Measurements from ENCODE around the gene PACRG.

Gene PACRG

DNA sequence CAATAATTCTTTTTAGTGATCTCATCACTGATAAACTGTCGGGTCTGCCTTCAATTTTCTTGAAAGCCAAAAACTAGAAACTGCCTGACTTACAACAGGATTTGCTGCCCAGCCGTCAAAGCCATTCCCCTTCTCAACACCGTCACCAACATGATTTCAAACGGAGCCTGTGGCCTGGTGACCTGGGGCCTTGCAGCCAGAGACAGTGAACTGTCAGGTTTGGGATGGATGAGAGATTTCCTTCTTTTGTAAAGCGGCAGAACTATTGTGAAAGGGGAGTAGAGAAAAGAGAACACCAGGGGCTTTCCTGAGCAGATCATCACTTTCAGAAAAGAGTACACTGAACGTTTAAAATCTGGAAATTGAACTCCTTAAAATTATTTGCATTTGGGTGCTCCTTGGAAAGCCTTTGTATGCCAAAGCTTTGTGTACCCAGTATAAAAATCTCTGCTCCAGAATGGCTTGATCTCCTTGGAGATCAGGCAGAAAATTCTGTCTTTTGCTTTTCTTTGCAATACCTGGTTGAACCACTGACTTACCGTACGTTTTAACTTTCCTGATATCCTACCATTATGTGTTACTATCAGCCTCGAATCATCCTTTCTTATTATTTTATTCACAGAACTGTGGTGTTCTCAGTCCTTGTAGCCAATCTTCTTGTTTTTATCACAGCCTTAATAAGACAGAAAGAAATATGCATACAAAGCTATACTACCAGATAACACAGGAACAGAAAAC is 125.2 kb downstream of the PACRG start:
- DNase-seq (ENCODE audit: low read depth): no peak
- no peak overlapping the region for H3K4me3 ChIP-seq (ENCODE audit: low read depth, low read length)
- TF ChIP-seq, protein P1, sequence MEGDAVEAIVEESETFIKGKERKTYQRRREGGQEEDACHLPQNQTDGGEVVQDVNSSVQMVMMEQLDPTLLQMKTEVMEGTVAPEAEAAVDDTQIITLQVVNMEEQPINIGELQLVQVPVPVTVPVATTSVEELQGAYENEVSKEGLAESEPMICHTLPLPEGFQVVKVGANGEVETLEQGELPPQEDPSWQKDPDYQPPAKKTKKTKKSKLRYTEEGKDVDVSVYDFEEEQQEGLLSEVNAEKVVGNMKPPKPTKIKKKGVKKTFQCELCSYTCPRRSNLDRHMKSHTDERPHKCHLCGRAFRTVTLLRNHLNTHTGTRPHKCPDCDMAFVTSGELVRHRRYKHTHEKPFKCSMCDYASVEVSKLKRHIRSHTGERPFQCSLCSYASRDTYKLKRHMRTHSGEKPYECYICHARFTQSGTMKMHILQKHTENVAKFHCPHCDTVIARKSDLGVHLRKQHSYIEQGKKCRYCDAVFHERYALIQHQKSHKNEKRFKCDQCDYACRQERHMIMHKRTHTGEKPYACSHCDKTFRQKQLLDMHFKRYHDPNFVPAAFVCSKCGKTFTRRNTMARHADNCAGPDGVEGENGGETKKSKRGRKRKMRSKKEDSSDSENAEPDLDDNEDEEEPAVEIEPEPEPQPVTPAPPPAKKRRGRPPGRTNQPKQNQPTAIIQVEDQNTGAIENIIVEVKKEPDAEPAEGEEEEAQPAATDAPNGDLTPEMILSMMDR (conservative IDR thresholded peaks at IDR 0.05; ENCODE audit: low read depth, low read length): no peak

DNA sequence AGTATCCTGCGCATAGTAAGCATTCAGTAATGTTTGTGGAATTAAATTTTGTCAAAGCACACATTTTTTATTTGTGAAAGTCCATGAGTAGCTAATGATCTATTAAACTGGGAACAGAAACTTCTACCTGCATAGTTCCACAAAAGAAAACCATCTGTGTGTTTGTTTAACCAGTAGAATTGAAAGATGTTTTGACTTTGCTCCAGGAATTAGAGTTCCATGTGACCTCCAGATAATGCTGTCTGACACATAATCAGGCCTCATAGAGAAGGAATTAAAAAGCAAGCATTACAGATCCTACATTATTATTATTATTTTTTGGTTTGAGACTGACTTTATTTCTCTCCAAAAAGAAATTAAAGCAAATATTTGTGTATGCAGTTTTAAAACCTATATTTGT is 126.5 kb downstream of the PACRG start:
- TF ChIP-seq, protein P1 (conservative IDR thresholded peaks at IDR 0.05; ENCODE audit: low read depth, low read length): no peak
- no peak overlapping the region for H3K4me3 ChIP-seq (ENCODE audit: low read depth, low read length)
- no peak for DNase-seq (ENCODE audit: low read depth)

DNA sequence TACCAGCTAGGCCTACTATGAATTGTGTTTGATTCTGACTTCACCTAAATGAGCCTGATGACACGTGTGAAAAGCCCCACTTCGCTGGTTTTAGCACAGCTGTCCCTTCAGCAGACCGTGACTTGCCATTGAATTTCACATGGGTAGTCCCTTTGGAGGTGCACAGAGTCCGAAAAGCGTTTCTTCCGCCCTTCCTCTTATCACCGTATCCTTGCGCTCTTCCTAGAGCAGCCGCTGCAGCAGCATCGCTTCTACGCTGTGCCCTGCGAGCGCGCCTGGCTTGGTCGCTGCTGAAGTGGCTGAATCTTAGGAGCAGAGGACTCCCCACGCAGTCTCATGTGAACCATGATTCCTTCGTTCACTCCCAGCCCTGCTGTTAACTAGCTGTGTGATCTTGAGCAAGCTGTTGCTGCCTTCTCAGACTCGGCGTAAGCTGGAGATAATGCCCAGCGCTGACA is 127.0 kb downstream of the PACRG start:
- TF ChIP-seq, protein P1 (conservative IDR thresholded peaks at IDR 0.05; ENCODE audit: low read depth, low read length): no peak
- no peak overlapping the region for H3K4me3 ChIP-seq (ENCODE audit: low read depth, low read length)
- DNase-seq (ENCODE audit: low read depth): no peak

DNA sequence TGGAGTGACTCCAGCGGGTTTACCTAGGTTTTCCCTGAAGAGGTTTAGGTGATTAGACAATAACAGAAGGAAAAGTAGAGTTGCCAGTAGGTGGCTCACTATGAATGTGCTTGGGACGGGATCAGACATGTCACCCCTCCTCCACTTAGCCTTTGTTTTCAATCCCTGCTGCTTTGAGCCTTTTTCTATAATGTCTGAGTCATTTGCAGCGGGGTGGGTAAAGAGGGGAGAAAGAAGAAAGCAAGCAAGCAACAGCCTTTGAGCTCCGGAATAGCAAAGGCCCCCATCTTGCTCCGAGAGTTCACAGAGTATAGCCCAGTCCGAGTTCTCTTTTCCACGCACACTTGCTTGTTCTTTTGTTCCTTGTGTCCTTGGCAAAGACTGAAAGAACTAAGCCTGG is 129.1 kb downstream of the PACRG start:
- TF ChIP-seq, protein P1 (conservative IDR thresholded peaks at IDR 0.05; ENCODE audit: low read depth, low read length): peak; percentile 81
- peak; percentile 89 for DNase-seq (ENCODE audit: low read depth)
- peak overlapping the region; percentile 32 for H3K4me3 ChIP-seq (ENCODE audit: low read depth, low read length)

DNA sequence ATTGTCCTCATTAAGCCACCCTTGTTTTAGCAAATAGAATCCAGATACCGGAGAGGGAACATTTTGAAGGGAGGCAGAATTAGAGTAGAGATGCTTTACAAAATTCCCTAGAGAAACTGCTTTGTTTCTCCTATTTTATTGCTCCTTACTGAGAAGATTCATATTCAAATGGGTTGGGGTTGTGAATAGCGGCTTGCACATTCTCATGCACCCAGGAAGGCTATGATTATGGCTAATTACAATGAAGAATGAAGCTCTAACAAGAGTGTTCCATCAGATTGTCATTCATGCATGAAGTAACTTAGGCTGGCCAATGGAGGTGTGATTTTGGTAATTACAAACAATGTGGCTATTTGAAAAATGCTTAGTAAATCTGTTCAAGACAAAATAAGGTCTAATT is 129.6 kb downstream of the PACRG start:
- peak overlapping the region; percentile 32 for H3K4me3 ChIP-seq (ENCODE audit: low read depth, low read length)
- DNase-seq (ENCODE audit: low read depth): no peak
- TF ChIP-seq, protein P1 (conservative IDR thresholded peaks at IDR 0.05; ENCODE audit: low read depth, low read length): no peak

DNA sequence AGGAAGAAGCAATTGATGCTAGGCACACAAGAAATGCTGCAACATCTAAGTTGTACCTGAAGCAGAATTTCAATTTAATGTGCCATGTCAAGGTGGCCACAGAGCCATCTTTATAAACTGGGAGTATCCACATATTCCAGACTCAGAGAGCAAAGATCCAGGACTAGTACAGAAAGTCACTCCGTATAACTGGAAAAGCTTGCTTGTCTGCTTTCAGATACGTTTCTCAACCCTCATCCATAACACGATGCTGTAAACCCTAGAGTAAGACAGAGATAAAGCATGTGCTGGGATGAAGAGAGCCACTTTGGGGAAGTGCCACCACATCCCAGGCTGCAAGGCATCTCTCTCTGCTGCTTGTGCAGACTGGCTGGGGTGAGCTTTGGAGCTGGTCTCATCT is 134.7 kb downstream of the PACRG start:
- H3K4me3 ChIP-seq (ENCODE audit: low read depth, low read length): no peak overlapping the region
- DNase-seq (ENCODE audit: low read depth): no peak
- TF ChIP-seq, protein P1 (conservative IDR thresholded peaks at IDR 0.05; ENCODE audit: low read depth, low read length): no peak

DNA sequence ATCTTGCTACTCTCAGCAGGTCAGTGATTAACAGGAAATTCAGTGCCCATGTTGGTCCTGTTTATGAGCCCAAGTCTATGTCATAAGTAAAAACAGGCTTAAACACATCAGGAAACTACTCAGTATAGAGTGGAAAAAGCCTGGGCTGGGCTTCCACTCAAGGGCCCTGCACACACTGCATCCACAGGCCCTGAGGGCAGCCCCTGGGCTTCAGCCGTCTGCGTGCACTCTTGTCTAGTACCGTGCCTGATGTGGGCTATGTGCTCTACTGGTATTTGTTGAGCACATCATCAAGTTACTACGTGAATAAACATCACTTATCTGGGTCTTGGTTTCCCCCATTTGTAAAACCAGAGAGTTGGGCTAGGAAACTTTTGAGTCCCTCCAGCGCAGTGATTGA is 135.2 kb downstream of the PACRG start:
- no peak overlapping the region for H3K4me3 ChIP-seq (ENCODE audit: low read depth, low read length)
- TF ChIP-seq, protein P1 (conservative IDR thresholded peaks at IDR 0.05; ENCODE audit: low read depth, low read length): no peak
- DNase-seq (ENCODE audit: low read depth): no peak

All from choroid plexus epithelial cell (primary cell).